Measurements from ENCODE around the gene KRTAP9-9.
"Not testable (repeated sequence)": the region's sequence is repeated elsewhere in the genome, so short reads cannot be mapped to it uniquely, and the experiment has no call there.

KRTAP9-9 gene

GRCh38 chr17:41267711-41268110 is 12.5 kb downstream of the KRTAP9-9 start:
- DNase-seq, result no peak

- not testable (repeated sequence) for DNase-seq
These were observed 16.1 kb downstream of the KRTAP9-9 start for GRCh38 chr17:41271323-41271722.

- DNase-seq, result no peak
These were observed 16.7 kb downstream of the KRTAP9-9 start for GRCh38 chr17:41271858-41272257.

GRCh38 chr17:41275648-41276190 is 20.5 kb downstream of the KRTAP9-9 start, which contains the start of gene KRTAP9-7:
KRTAP9-7 (plus strand) TSS chr17:41275698; CDS start chr17:41275698, 0 bp downstream.
- DNase-seq, result not testable (repeated sequence)

GRCh38 chr17:41278176-41278955 is 23.2 kb downstream of the KRTAP9-9 start:
- DNase-seq, result no peak

- DNase-seq, result no peak
These were observed 28.9 kb downstream of the KRTAP9-9 start for GRCh38 chr17:41284043-41284442.

- no peak for DNase-seq
These were observed 29.4 kb downstream of the KRTAP9-9 start for GRCh38 chr17:41284546-41284945.

- no peak for DNase-seq
These were observed 31.9 kb downstream of the KRTAP9-9 start for GRCh38 chr17:41287050-41287449.

GRCh38 chr17:41294016-41294415 is 38.8 kb downstream of the KRTAP9-9 start:
- no peak for DNase-seq

- no peak for DNase-seq
These were observed 41.7 kb downstream of the KRTAP9-9 start for GRCh38 chr17:41296846-41297245.

- no peak for DNase-seq
These were observed 43.4 kb downstream of the KRTAP9-9 start for GRCh38 chr17:41298458-41299135.

GRCh38 chr17:41301204-41301790 is 46.1 kb downstream of the KRTAP9-9 start:
- DNase-seq, result no peak

GRCh38 chr17:41301916-41302901 is 47.0 kb downstream of the KRTAP9-9 start, which contains the start of gene KRTAP29-1:
KRTAP29-1 (minus strand) TSS chr17:41302851; CDS start chr17:41302851, 0 bp downstream.
- DNase-seq, result no peak

GRCh38 chr17:41302981-41303380 is 47.8 kb downstream of the KRTAP9-9 start:
- DNase-seq, result no peak

- no peak for DNase-seq
These were observed 48.9 kb downstream of the KRTAP9-9 start for GRCh38 chr17:41304091-41304490.
